MM.1S (cell line): ENCODE results near the gene C1orf56.

ENCODE experiments used
- EZH2 ChIP-seq: fragments of 300-600 bp; sonication (generic); optimal IDR thresholded peaks from 2 replicates; pipeline ENCODE3; 2017; ENCODE audit warnings: low read depth, mild to moderate bottlenecking, antibody characterized with exemption, low read length, mixed read lengths
- EZH2phosphoT487 ChIP-seq: fragments of 300-600 bp; sonication (generic); IDR thresholded peaks from 2 replicates; pipeline ENCODE4 v1.6.1; 2018; ENCODE audit warnings: antibody characterized with exemption, low read length
- TF ChIP-seq, protein P1 (sequence below): fragments of 300-600 bp; sonication (generic); IDR thresholded peaks from 2 replicates; pipeline ENCODE4 v1.5.1; 2016; ENCODE audit warnings: antibody characterized with exemption, low read length, mixed read lengths

DNA sequence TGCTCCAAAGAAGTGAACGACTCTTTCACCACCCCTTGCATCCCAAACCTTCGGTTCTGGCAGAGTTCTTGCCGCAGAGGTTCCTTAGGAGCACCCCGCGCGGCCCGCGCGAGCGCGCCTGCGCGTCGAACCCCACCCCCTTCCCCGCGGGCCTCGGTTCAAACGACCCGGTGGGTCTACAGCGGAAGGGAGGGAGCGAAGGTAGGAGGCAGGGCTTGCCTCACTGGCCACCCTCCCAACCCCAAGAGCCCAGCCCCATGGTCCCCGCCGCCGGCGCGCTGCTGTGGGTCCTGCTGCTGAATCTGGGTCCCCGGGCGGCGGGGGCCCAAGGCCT lies at the start of gene C1orf56:
- TF ChIP-seq, protein P1, sequence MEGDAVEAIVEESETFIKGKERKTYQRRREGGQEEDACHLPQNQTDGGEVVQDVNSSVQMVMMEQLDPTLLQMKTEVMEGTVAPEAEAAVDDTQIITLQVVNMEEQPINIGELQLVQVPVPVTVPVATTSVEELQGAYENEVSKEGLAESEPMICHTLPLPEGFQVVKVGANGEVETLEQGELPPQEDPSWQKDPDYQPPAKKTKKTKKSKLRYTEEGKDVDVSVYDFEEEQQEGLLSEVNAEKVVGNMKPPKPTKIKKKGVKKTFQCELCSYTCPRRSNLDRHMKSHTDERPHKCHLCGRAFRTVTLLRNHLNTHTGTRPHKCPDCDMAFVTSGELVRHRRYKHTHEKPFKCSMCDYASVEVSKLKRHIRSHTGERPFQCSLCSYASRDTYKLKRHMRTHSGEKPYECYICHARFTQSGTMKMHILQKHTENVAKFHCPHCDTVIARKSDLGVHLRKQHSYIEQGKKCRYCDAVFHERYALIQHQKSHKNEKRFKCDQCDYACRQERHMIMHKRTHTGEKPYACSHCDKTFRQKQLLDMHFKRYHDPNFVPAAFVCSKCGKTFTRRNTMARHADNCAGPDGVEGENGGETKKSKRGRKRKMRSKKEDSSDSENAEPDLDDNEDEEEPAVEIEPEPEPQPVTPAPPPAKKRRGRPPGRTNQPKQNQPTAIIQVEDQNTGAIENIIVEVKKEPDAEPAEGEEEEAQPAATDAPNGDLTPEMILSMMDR = no peak
- TF ChIP-seq EZH2 (no peak), EZH2phosphoT487 (no peak)
